GM19372 (cell line): Measurements from ENCODE around the gene CTTNBP2NL.

ENCODE experiments used
- ATAC-seq: cut with Tn5 transposase; IDR thresholded peaks from one replicate; pipeline ENCODE4 v1.9.1; 2021; ENCODE audit warnings: mild to moderate bottlenecking, low read depth, moderate library complexity; ENCODE audit not compliant: unreplicated experiment

CTTNBP2NL gene

DNA sequence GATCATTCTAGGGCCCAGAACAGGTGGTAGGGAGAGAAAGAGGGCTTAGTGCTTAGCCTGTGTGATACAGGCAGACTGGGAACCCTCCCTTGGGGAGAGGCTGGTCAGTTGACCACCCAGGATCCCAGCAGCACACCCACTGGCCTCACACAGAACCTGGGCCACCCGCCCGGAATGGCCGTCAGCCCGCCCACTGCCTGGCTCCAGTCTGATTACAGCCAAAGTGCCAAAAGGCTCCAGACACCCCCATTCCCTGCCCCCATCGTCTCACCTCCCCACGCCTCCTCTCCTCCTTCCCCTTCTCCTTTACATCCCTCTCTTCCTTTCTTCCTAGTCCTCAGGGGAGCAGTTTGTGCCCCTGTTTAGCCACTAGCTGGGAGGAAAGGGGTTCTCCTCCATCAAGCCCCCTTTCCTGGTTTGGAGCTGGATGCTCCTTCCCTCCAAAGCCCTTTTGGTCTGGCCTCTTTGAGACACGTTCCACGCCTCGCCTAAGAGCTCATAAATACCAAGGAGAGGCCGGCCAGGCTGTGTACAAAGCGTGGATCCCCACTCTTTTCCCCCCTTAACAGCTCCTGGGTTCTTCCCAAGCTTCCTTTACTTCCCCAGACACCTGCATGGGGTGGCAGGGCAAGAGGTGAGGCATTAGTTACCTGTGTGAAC, 108.1 kb downstream of the CTTNBP2NL start:
- ATAC-seq = no peak

DNA sequence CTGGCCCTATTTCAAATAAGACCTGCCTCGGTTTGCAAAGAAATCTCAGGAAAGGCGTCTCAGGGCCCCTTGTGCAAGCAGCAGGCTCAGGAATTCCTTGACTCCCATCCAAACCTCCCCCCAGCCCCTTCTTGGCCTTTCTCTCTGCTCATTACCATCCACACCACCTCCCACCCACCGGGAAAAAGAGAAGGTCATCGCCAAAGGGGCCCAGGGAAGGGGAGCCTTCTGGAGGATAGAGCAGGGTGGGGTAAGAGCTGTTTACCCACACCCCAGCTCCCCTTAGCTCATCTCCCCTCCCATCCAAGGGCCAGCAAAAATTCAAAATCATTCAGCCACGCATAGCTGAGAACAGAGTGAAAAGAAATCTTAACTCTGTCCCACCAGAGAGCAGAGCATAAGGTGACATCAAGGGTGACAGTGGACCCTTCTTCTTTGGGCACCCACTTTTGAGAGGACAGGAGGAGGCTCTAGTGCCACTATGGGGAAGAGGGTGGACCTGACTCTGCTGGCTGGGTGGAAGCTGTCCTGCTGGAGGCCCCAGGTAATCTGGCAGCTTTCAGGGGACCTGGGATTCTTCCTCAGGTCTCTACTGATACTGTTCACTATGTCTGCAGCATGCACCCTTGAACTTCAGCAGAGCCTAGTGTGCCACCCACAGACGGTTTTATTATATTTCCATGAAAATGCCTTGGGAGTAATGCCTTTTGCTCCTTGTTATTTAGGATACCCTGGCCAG, 108.8 kb downstream of the CTTNBP2NL start:
- no peak for ATAC-seq

GRCh38 chr1:112505400-112505785, 109.4 kb downstream of the CTTNBP2NL start:
- ATAC-seq = no peak

DNA sequence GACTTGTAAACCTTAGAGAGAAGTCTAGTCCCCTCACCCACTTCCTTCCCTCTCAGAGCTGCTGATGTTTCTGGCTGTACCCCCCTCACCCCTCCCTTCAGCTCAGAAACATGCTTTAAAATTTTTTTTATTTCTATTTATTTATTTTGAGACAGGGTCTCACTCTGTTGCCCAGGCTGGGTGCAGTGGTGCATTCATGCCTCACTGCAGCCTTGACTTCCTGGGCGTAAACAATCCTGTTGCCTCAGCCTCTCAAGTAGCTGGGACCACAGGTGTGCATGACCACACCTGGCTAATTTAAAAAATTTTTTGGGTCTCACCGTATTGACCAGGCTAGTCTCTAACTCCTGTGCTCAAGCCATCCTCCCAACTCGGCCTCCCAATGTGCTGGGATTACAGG, 109.9 kb downstream of the CTTNBP2NL start:
- no peak for ATAC-seq

- no peak for ATAC-seq
Observed at GRCh38 chr1:112506306-112506705, 110.3 kb downstream of the CTTNBP2NL start.

DNA sequence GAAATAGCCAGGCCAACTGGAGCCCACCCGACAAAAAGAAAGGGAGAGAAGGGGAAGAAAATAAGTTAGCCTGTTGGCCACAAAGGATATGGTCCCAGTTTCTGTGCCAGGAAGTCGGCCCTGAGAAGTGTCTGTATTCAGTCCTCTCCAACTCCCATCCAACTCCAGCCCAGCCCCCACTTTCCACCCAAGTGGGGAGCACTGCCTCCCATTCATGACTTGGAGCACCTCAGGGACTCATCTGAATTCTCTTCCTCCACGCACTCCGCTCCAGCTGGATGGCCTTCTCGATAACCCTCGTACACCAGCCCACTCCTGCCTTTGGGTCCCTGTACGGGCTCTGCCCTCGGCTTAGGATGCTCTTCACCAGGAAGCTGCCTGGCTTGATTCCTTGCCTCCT, 110.7 kb downstream of the CTTNBP2NL start:
- ATAC-seq = no peak

- no peak for ATAC-seq
Observed at GRCh38 chr1:112507336-112507735, 111.3 kb downstream of the CTTNBP2NL start.

- ATAC-seq = no peak
Observed at GRCh38 chr1:112507921-112508277, 111.9 kb downstream of the CTTNBP2NL start.

GRCh38 chr1:112508278-112509004, 112.4 kb downstream of the CTTNBP2NL start, which contains the start of gene WNT2B:
Gene WNT2B (plus strand): TSS chr1:112508965. CDS start chr1:112509263, 298 bp downstream.
- ATAC-seq = peak; percentile 79

DNA sequence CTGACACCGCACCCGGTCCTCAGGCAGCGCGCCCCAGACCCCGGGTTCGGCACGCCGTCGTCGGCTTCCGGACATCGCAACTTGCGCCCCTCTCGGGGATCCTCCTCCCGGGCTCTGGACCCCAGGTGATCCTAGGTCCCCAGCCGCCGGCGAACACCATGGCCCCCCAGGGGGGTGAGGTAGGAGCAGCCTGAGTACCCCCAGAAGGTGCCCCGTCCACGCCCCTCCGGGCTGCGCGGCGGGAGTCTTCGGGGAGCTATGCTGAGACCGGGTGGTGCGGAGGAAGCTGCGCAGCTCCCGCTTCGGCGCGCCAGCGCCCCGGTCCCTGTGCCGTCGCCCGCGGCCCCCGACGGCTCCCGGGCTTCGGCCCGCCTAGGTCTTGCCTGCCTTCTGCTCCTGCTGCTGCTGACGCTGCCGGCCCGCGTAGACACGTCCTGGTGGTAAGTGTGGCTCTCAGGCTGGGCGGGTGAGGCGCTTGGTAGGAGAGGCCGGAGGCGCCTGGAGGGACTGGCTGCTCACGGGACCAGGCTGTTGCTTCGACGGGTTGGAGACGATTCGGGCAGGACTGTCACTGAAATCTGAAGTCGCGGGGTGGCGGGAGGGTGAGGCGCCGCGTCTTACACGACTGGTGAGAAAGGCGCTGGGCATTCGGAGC, 113.1 kb downstream of the CTTNBP2NL start:
- peak; percentile 19 for ATAC-seq

DNA sequence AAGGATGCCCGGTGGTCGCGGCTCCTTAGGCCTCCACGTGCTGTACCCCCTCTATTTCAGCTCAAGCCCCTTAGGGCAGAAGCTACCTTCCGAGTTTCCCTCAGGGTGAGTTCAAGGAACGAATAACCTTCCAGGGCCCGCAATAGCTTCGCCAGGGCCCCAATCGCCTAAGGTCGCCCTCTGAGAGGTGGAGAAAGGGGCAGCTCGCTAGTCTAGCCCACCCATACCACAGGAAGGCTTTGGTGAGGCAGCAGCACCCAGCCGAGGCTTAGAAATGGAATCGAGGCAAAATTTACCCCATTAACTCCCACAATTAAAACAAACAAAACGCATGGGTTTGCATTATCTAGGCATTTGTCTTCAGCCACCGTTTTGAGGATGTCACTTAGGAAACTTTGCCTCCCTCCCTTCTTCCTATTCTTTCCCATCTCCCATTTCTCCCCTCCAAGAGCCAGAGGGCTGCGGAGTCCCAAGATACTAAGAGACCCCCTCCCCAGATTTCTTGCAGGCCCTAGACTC, 113.7 kb downstream of the CTTNBP2NL start:
- ATAC-seq = no peak

DNA sequence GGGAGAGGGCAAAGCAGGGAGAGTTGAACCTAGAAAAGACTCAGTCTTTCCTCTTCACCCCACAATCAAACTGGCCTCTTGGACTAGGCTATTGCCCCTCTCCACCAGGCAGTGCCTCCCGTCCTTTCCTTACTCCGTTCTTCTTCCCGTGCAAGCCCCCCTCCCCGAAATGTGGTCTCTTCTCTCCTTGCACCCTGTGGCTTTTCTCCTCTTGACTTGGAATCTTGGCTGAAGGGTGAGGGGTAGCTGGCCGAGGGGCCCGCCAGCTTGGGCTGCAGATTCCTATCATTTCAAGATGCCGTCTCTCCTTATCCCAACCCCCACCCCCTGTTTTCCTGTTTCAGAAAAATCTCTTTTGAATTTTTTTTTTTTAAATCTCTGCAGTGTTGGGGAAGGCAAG, 114.3 kb downstream of the CTTNBP2NL start:
- ATAC-seq = no peak
